SK-N-SH (cell line): ENCODE results near the gene DUSP1. TPM values are rescaled to one million over a fixed set of nuclear protein-coding genes. Genes with fewer than 3 reads are reported as not detected.

ENCODE experiments used
- CTCF ChIA-PET: fragments of 300-600, 350-600 bp; formaldehyde crosslinking; extraction: SDS; loops from one replicate; lab custom pipeline; 2021; lab: Yijun Ruan, JAX
- POLR2A ChIA-PET: fragments of 350-600 bp; sonication (Branson Sonifier 250); formaldehyde crosslinking; extraction: SDS; loops from one replicate; lab custom pipeline; 2020; ENCODE audit warnings: antibody characterized with exemption, inconsistent platforms; lab: Yijun Ruan, JAX
- DNase-seq: peaks from one replicate; pipeline ENCODE4 v3.0.0; 2012
- H2AFZ ChIP-seq: fragments of 200-600 bp; sonication (generic); 2 replicates; pipeline ENCODE4 v1.8.1; 2016; ENCODE audit warnings: antibody characterized with exemption, mild to moderate bottlenecking, low read depth
- H3F3A ChIP-seq: fragments of 200-600 bp; sonication (generic); replicated peaks from 2 replicates; pipeline ENCODE3; 2016; ENCODE audit warnings: antibody characterized with exemption, mild to moderate bottlenecking; ENCODE audit not compliant: insufficient read depth
- H3K27ac ChIP-seq, 2 experiments: fragments of 200-500 bp in 1 of 2; fragments of 200-600 bp in 1 of 2; sonication (Bioruptor generic) in 1 of 2; sonication (generic), shearing (Covaris generic) in 1 of 2; 2 replicates each; pipeline versions ENCODE4 v1.5.1 to v1.6.1; 2014 to 2016; ENCODE audit warnings: low read depth in 2 of 2, inconsistent platforms in 1 of 2, low read length in 1 of 2, mild to moderate bottlenecking in 1 of 2, mixed read lengths in 1 of 2
- H3K27me3 ChIP-seq: fragments of 200-600 bp; sonication (generic), shearing (Covaris generic); 2 replicates; pipeline ENCODE4 v1.6.1; 2016; ENCODE audit warnings: mixed run types; ENCODE audit not compliant: insufficient read depth
- H3K36me3 ChIP-seq, 2 experiments: fragments of 200-500 bp in 1 of 2; fragments of 200-600 bp in 1 of 2; sonication (Bioruptor generic) in 1 of 2; sonication (generic) in 1 of 2; replicated peaks in 1 of 2; 2 replicates each; pipeline versions ENCODE3 to v1.5.1; 2014 to 2016; ENCODE audit warnings: low read length in 1 of 2, mild to moderate bottlenecking in 1 of 2; ENCODE audit not compliant: insufficient read depth in 2 of 2, control insufficient read depth in 1 of 2
- H3K4me1 ChIP-seq, 2 experiments: fragments of 200-500 bp in 1 of 2; fragments of 200-600 bp in 1 of 2; sonication (Bioruptor generic) in 1 of 2; sonication (generic), shearing (Covaris generic) in 1 of 2; 2 replicates each; pipeline versions ENCODE4 v1.5.1 to v1.6.1; 2014 to 2016; ENCODE audit warnings: low read depth in 1 of 2, low read length in 1 of 2, mixed run types in 1 of 2; ENCODE audit not compliant: insufficient read depth in 2 of 2, control insufficient read depth in 1 of 2
- H3K4me2 ChIP-seq: fragments of 200-600 bp; sonication (generic), shearing (Covaris generic); 2 replicates; pipeline ENCODE4 v1.6.1; 2017; ENCODE audit warnings: mixed run types
- H3K4me3 ChIP-seq, 2 experiments: fragments of 200-500 bp in 1 of 2; fragments of 200-600 bp in 1 of 2; sonication (Bioruptor generic) in 1 of 2; sonication (generic), shearing (Covaris generic) in 1 of 2; 2 replicates each; pipeline versions ENCODE4 v1.5.1 to v1.8.1; 2014 to 2016; ENCODE audit warnings: low read depth in 2 of 2, inconsistent platforms in 1 of 2, low read length in 1 of 2, mild to moderate bottlenecking in 1 of 2, mixed read lengths in 1 of 2, moderate library complexity in 1 of 2
- H3K79me2 ChIP-seq: fragments of 200-600 bp; sonication (generic); 2 replicates; pipeline ENCODE4 v1.8.1; 2017; ENCODE audit warnings: mild to moderate bottlenecking; ENCODE audit not compliant: insufficient read depth
- H3K9ac ChIP-seq: fragments of 200-600 bp; sonication (generic); 2 replicates; pipeline ENCODE4 v1.6.1; 2017; ENCODE audit warnings: mixed run types
- H3K9me2 ChIP-seq: fragments of 200-600 bp; sonication (generic); 2 replicates; pipeline ENCODE4 v1.6.1; 2017; ENCODE audit warnings: mixed run types
- H3K9me3 ChIP-seq: fragments of 200-600 bp; sonication (generic); 2 replicates; pipeline ENCODE4 v1.6.1; 2017; ENCODE audit warnings: mixed run types, mild to moderate bottlenecking, moderate library complexity
- H4K20me1 ChIP-seq: fragments of 200-600 bp; sonication (generic); 2 replicates; pipeline ENCODE4 v1.6.1; 2017; ENCODE audit warnings: mild to moderate bottlenecking, mixed run types; ENCODE audit not compliant: insufficient read depth
- CHD2 ChIP-seq: fragments of 150-350 bp; IDR thresholded peaks from 2 replicates; pipeline ENCODE4 v1.6.1; 2018; ENCODE audit warnings: low read length; ENCODE audit not compliant: partially characterized antibody
- CTCF ChIP-seq: fragments of 200-600 bp; sonication (generic); IDR thresholded peaks from 2 replicates; pipeline ENCODE4 v1.6.1; 2017; ENCODE audit warnings: antibody characterized with exemption, mild to moderate bottlenecking, moderate library complexity
- FOSL2 ChIP-seq: IDR thresholded peaks from 2 replicates; pipeline ENCODE4 v1.4.0; 2012; ENCODE audit warnings: low read depth, mild to moderate bottlenecking, moderate library complexity, borderline replicate concordance
- FOXJ3 ChIP-seq: sonication (generic); formaldehyde crosslinking; IDR thresholded peaks from 2 replicates; pipeline ENCODE4 v1.5.1; 2020; ENCODE audit warnings: mild to moderate bottlenecking, missing genetic modification reagents
- IRF3 ChIP-seq: fragments of 150-350 bp; IDR thresholded peaks from 2 replicates; pipeline ENCODE4 v1.6.1; 2016; ENCODE audit warnings: mild to moderate bottlenecking, low read depth, low read length
- JUND ChIP-seq: IDR thresholded peaks from 2 replicates; pipeline ENCODE4 v1.4.0; 2012
- MXI1 ChIP-seq: IDR thresholded peaks from 2 replicates; pipeline ENCODE4 v1.6.1; 2012; ENCODE audit warnings: mild to moderate bottlenecking, low read depth, low read length, improper control_type of control experiment
- NFIC ChIP-seq: IDR thresholded peaks from 2 replicates; pipeline ENCODE4 v1.4.0; 2012; ENCODE audit warnings: borderline replicate concordance
- POLR2AphosphoS5 ChIP-seq: IDR thresholded peaks from 2 replicates; pipeline ENCODE4 v1.6.1; 2012; ENCODE audit warnings: low read depth, low read length
- SIN3A ChIP-seq: IDR thresholded peaks from 2 replicates; pipeline ENCODE4 v1.6.1; 2012; ENCODE audit warnings: low read depth, mild to moderate bottlenecking, low read length, moderate library complexity, borderline replicate concordance
- TAF1 ChIP-seq: IDR thresholded peaks from 2 replicates; pipeline ENCODE4 v1.6.1; 2012; ENCODE audit warnings: low read depth, mild to moderate bottlenecking, low read length, moderate library complexity, borderline replicate concordance
- USF2 ChIP-seq: fragments of 150-350 bp; IDR thresholded peaks from 2 replicates; pipeline ENCODE4 v1.6.1; 2017; ENCODE audit warnings: antibody characterized with exemption, low read length, low read depth, borderline replicate concordance
- YY1 ChIP-seq: IDR thresholded peaks from 2 replicates; pipeline ENCODE4 v1.4.0; 2012; ENCODE audit warnings: low read depth, mild to moderate bottlenecking
- ZBTB33 ChIP-seq: IDR thresholded peaks from 2 replicates; pipeline ENCODE4 v1.4.0; 2012; ENCODE audit warnings: low read depth, borderline replicate concordance
- WGBS: methylation state at CpG from one replicate; pipeline ENCODE4 v1.1.6; 2017; ENCODE audit warnings: low lambda C conversion rate; 5-methylcytosine and 5-hydroxymethylcytosine counted together
- polyA plus RNA-seq, 3 experiments: library from polyadenylated mRNA; depleted of rRNA; stranded (reverse); fragments of >200 nt; gene quantifications; 2 replicates each; pipeline ENCODE4 v1.2.3, GENCODE V29; 2012

The DUSP1 gene
- polyA plus RNA-seq, 1 of the 3 experiments (the other 2 are of a cell fraction) = 455 TPM

- ChIA-PET POLR2A (no interaction called here), CTCF (no interaction called here)
- H3K9ac ChIP-seq = no peak overlapping the region
- H4K20me1 ChIP-seq = no peaks in the 10 kb centered on the region
- no peak overlapping the region for H3K4me3 ChIP-seq
- H3K9me3 ChIP-seq = no peaks in the 10 kb centered on the region
- no peaks in the 10 kb centered on the region for H3K9me2 ChIP-seq
- H3K79me2 ChIP-seq = no peaks in the 10 kb centered on the region
- H3F3A ChIP-seq = peaks cover 3% of the 10 kb centered on the region
- DNase-seq = no peak
- WGBS = 89% methylated on average over 11 of the region's 11 CpGs
- no peak overlapping the region; the same call in 1 of the 2 replicates for H2AFZ ChIP-seq
- H3K4me1 ChIP-seq = no peaks in the 10 kb centered on the region
- H3K27me3 ChIP-seq = no peaks in the 10 kb centered on the region
- H3K27ac ChIP-seq = no peak overlapping the region
- TF ChIP-seq USF2 (no peak), MXI1 (no peak), SIN3A (no peak), ZBTB33 (no peak)
- TF ChIP-seq, all 33 proteins: peak for 0
- no peaks in the 10 kb centered on the region for H3K36me3 ChIP-seq
- H3K4me2 ChIP-seq = no peak overlapping the region
These were observed 36.8 kb upstream of the DUSP1 start for GRCh38 chr5:172807766-172808311.

- Histone ChIP-seq H3F3A (peaks cover 3% of the 10 kb centered on the region), H3K36me3 (no peaks in the 10 kb centered on the region), H3K9me3 (no peaks in the 10 kb centered on the region), H3K4me1 (no peaks in the 10 kb centered on the region), H3K4me3 (no peak overlapping the region), H3K27me3 (no peaks in the 10 kb centered on the region), H3K79me2 (no peaks in the 10 kb centered on the region), H3K27ac (no peak overlapping the region), H2AFZ (no peak overlapping the region; the same call in 1 of the 2 replicates), H3K4me2 (no peak overlapping the region), H4K20me1 (no peaks in the 10 kb centered on the region), H3K9ac (no peak overlapping the region), H3K9me2 (no peaks in the 10 kb centered on the region)
- CTCF ChIA-PET = no interaction called here
- POLR2A ChIA-PET = no interaction called here
- no peak for TF ChIP-seq FOXJ3
- no peak for TF ChIP-seq JUND
- TF ChIP-seq CTCF = no peak
- no peak for TF ChIP-seq POLR2AphosphoS5
- no peak for TF ChIP-seq CHD2
- no peak for TF ChIP-seq IRF3
- no peak for TF ChIP-seq MXI1
- TF ChIP-seq USF2 = no peak
- no peak for TF ChIP-seq NFIC
- no peak for TF ChIP-seq FOSL2
- no peak for TF ChIP-seq TAF1
- TF ChIP-seq YY1 = no peak
- 77% methylated on average over 24 of the region's 24 CpGs for WGBS
- no peak for DNase-seq
These were observed 36.1 kb upstream of the DUSP1 start for GRCh38 chr5:172806897-172807672.
